HG02885 (cell line): ENCODE results near the gene WWP2.
"Not testable (repeated sequence)": the region's sequence is repeated elsewhere in the genome, so short reads cannot be mapped to it uniquely, and the experiment has no call there.

Experiments used
- ATAC-seq: cut with Tn5 transposase; IDR thresholded peaks from one replicate; pipeline ENCODE4 v1.9.1; 2021; ENCODE audit warnings: mild to moderate bottlenecking; ENCODE audit not compliant: unreplicated experiment, poor library complexity

WWP2 gene

GRCh38 chr16:69852815-69853214 is 90.7 kb downstream of the WWP2 start:
- no peak for ATAC-seq

- ATAC-seq: no peak
Measured at GRCh38 chr16:69853481-69853880, 91.3 kb downstream of the WWP2 start.

GRCh38 chr16:69854776-69855175 is 92.6 kb downstream of the WWP2 start:
- ATAC-seq: not testable (repeated sequence)

- no peak for ATAC-seq
Measured at GRCh38 chr16:69855592-69855991, 93.5 kb downstream of the WWP2 start.

GRCh38 chr16:69858191-69859104 is 96.3 kb downstream of the WWP2 start:
- ATAC-seq: no peak

GRCh38 chr16:69859105-69859989 is 97.2 kb downstream of the WWP2 start:
- ATAC-seq: no peak

- no peak for ATAC-seq
Measured at GRCh38 chr16:69860233-69861231, 98.4 kb downstream of the WWP2 start.

GRCh38 chr16:69861292-69862030 is 99.3 kb downstream of the WWP2 start:
- ATAC-seq: no peak

- no peak for ATAC-seq
Measured at GRCh38 chr16:69863401-69864281, 101.5 kb downstream of the WWP2 start.

GRCh38 chr16:69865701-69866100 is 103.6 kb downstream of the WWP2 start:
- no peak for ATAC-seq

- no peak for ATAC-seq
Measured at GRCh38 chr16:69867784-69868560, 105.8 kb downstream of the WWP2 start.

GRCh38 chr16:69870761-69871160 is 108.6 kb downstream of the WWP2 start:
- no peak for ATAC-seq

GRCh38 chr16:69871708-69872107 is 109.6 kb downstream of the WWP2 start:
- ATAC-seq: no peak

- ATAC-seq: no peak
Measured at GRCh38 chr16:69872888-69873287, 110.8 kb downstream of the WWP2 start.

- no peak for ATAC-seq
Measured at GRCh38 chr16:69873783-69874182, 111.7 kb downstream of the WWP2 start.

GRCh38 chr16:69874271-69874670 is 112.1 kb downstream of the WWP2 start:
- ATAC-seq: no peak

GRCh38 chr16:69880640-69881133 is 118.6 kb downstream of the WWP2 start:
- ATAC-seq: no peak
